22Rv1 (cell line): ENCODE results near the gene PYGO1.
"Not testable (repeated sequence)": the region's sequence is repeated elsewhere in the genome, so short reads cannot be mapped to it uniquely, and the experiment has no call there.

Source experiments
- H3K27ac ChIP-seq: fragments of 450-650 bp; 2 replicates; pipeline ENCODE4 v1.5.1; 2017
- CTCF ChIP-seq: fragments of 450-650 bp; IDR thresholded peaks from 2 replicates; pipeline ENCODE4 v1.5.1; 2017; ENCODE audit warnings: mild to moderate bottlenecking
- ZFX ChIP-seq: fragments of 450-650 bp; IDR thresholded peaks from 2 replicates; pipeline ENCODE4 v1.6.1; 2017; ENCODE audit warnings: antibody characterized with exemption, borderline replicate concordance

The PYGO1 gene

GRCh38 chr15:55522742-55523450 lies 65.2 kb downstream of the PYGO1 start:
- TF ChIP-seq CTCF (no peak), ZFX (no peak)
- no peak overlapping the region for H3K27ac ChIP-seq

GRCh38 chr15:55518641-55519040 lies 69.5 kb downstream of the PYGO1 start:
- H3K27ac ChIP-seq = no peak overlapping the region
- peak; percentile 22; the same call in 1 of the 2 replicates for TF ChIP-seq CTCF
- no peak for TF ChIP-seq ZFX

- TF ChIP-seq ZFX (no peak), CTCF (no peak)
- H3K27ac ChIP-seq = no peak overlapping the region
Observed at GRCh38 chr15:55518009-55518408, 70.1 kb downstream of the PYGO1 start.

GRCh38 chr15:55515991-55516776 lies 72.0 kb downstream of the PYGO1 start:
- TF ChIP-seq ZFX = no peak
- TF ChIP-seq CTCF = no peak

GRCh38 chr15:55515491-55515890 lies 72.7 kb downstream of the PYGO1 start:
- TF ChIP-seq CTCF (no peak), ZFX (no peak)
- no peak overlapping the region for H3K27ac ChIP-seq

More at GRCh38 chr15:55515991-55516776, 72.0 kb downstream of the PYGO1 start:
- H3K27ac ChIP-seq = no peak overlapping the region

- TF ChIP-seq ZFX = no peak
- no peak for TF ChIP-seq CTCF
Observed at GRCh38 chr15:55514414-55514850, 73.7 kb downstream of the PYGO1 start.

GRCh38 chr15:55513621-55514413 lies 74.3 kb downstream of the PYGO1 start:
- H3K27ac ChIP-seq = not testable (repeated sequence)

More at GRCh38 chr15:55514414-55514850, 73.7 kb downstream of the PYGO1 start:
- H3K27ac ChIP-seq = no peak overlapping the region
